ENCODE measurements around the gene MOSMO. TPM values are rescaled to one million over a fixed set of nuclear protein-coding genes. Genes with fewer than 3 reads are reported as not detected.

The MOSMO gene
- total RNA-seq, 1 donor from 2014 or later, result 33.9 TPM

DNA sequence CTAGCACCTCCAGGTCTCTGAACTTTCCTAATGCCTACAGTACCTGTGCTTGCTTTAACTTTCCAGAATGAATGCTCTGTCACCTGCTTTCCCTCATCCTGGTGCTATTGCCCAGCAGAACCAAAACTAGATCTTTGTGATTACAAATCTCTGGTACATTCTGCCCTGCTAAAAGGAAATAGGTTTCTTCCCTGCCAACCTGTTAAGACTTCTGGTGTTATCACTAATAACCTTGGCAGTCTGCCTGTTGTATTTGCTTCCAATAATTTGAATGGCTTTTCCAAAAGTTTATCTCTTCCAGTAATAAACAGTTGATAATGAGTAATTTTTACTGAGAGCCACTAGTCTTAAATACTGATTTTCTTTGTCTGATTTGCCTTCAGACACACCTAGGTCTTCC lies 22.4 kb upstream of the MOSMO start:
- TF ChIP-seq POLR2AphosphoS5 (IDR thresholded peaks at IDR 0.05; ENCODE audit: insufficient read depth in 1 of 2, low read depth in 1 of 2), result no peak
- no peak for TF ChIP-seq POLR2A (IDR thresholded peaks at IDR 0.05)
- TF ChIP-seq, protein P1, sequence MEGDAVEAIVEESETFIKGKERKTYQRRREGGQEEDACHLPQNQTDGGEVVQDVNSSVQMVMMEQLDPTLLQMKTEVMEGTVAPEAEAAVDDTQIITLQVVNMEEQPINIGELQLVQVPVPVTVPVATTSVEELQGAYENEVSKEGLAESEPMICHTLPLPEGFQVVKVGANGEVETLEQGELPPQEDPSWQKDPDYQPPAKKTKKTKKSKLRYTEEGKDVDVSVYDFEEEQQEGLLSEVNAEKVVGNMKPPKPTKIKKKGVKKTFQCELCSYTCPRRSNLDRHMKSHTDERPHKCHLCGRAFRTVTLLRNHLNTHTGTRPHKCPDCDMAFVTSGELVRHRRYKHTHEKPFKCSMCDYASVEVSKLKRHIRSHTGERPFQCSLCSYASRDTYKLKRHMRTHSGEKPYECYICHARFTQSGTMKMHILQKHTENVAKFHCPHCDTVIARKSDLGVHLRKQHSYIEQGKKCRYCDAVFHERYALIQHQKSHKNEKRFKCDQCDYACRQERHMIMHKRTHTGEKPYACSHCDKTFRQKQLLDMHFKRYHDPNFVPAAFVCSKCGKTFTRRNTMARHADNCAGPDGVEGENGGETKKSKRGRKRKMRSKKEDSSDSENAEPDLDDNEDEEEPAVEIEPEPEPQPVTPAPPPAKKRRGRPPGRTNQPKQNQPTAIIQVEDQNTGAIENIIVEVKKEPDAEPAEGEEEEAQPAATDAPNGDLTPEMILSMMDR (IDR thresholded peaks at IDR 0.05), result no peak
- no peaks in the 10 kb centered on the region for H3K27me3 ChIP-seq
- no peak for DNase-seq (ENCODE audit: extremely low spot score in 2 of 2)
- H3K9me3 ChIP-seq, result no peaks in the 10 kb centered on the region
- no peak overlapping the region for H3K4me3 ChIP-seq
- H3K36me3 ChIP-seq, result peaks cover 4 to 40% of the 10 kb centered on the region in 2 donors
- H3K27ac ChIP-seq, result no peak overlapping the region
- peaks cover 18% of the 10 kb centered on the region for H3K4me1 ChIP-seq
- intact Hi-C loops (cut with DNase I), result no loop called here

DNA sequence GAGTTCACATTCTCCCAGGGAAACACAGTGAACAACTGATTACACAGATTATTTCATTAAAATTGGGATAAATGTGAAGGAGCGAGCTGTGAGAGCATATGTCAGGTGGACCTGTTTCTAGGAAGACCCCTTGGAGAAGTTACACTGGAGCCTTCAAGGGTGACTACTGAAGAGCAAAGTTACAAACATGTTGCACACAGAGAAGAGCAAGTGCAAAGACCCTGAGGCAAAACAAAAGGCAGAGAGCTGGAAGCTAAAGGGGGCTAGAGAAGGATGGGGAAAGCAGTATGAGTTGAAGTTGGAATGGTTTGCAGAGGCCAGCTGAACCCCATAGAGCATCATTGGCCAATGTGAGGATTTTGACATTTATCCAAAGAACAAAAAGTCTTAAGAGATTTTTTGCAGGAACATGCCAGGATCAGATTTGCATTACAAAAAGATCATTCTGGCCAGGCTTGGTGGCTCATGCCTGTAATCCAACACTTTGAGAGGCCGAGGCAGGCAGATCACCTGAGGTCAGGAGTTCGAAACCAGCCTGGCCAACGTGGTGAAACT lies 21.1 kb upstream of the MOSMO start:
- intact Hi-C loops (cut with DNase I), result no loop called here
- no peak overlapping the region for H3K4me3 ChIP-seq
- TF ChIP-seq, protein P1 (IDR thresholded peaks at IDR 0.05), result no peak
- no peak for TF ChIP-seq POLR2A (IDR thresholded peaks at IDR 0.05)
- TF ChIP-seq POLR2AphosphoS5 (IDR thresholded peaks at IDR 0.05; ENCODE audit: insufficient read depth in 1 of 2, low read depth in 1 of 2), result no peak
- no peaks in the 10 kb centered on the region for H3K27me3 ChIP-seq
- no peaks in the 10 kb centered on the region for H3K9me3 ChIP-seq
- H3K36me3 ChIP-seq, result peaks cover 0 to 27% of the 10 kb centered on the region in 2 donors
- H3K27ac ChIP-seq, result no peak overlapping the region
- no peak for DNase-seq (ENCODE audit: extremely low spot score in 2 of 2)
- H3K4me1 ChIP-seq, result peaks cover 24% of the 10 kb centered on the region

DNA sequence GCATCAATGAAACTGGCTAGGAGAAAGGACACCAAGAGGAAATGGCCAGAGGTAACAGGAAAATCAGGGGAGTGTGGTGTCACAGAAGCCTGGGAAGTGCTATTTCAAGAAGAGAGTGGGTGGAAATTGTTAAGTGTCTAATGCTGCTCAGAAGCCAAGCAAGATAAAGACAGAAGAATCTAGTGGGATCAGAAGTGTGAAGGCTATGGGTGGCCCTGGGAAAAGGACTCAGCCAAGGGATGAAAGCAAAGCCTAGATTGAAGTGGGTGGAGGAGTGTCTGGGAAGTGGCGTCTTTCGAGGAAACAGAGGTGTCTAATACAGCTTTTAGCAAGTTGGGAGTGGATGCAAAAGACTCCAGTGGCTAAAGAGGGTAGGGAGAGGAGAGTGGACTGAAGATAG lies 20.4 kb upstream of the MOSMO start:
- H3K9me3 ChIP-seq, result no peaks in the 10 kb centered on the region
- no peak for DNase-seq (ENCODE audit: extremely low spot score in 2 of 2)
- intact Hi-C loops (cut with DNase I), result no loop called here
- TF ChIP-seq POLR2AphosphoS5 (IDR thresholded peaks at IDR 0.05; ENCODE audit: insufficient read depth in 1 of 2, low read depth in 1 of 2), result no peak
- TF ChIP-seq, protein P1 (IDR thresholded peaks at IDR 0.05), result no peak
- TF ChIP-seq POLR2A (IDR thresholded peaks at IDR 0.05), result no peak
- no peak overlapping the region for H3K4me3 ChIP-seq
- no peaks in the 10 kb centered on the region for H3K27me3 ChIP-seq
- peaks cover 24% of the 10 kb centered on the region for H3K4me1 ChIP-seq
- no peak overlapping the region for H3K27ac ChIP-seq
- H3K36me3 ChIP-seq, result peaks cover 0 to 20% of the 10 kb centered on the region in 2 donors

DNA sequence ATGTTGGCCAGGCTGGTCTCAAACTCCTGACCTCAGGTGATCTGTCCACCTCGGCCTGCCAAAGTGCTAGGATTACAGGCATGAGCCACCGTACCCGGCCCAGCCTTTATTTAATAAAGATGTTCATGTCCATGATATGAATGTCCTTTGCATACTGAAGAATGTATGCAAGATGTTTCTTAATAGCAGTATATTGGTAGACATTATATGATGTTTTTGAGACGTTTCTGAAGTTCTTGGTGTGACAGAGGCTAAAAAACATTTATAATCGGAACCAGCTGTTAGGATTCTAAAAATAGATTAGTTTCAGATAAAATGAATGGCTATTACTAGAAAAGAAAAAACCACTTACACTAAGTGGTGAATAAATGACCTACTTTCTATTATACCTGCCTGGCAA lies 18.8 kb upstream of the MOSMO start:
- Histone ChIP-seq H3K27ac (no peak overlapping the region), H3K27me3 (no peaks in the 10 kb centered on the region), H3K4me1 (peaks cover 24% of the 10 kb centered on the region), H3K36me3 (peaks cover 0 to 8% of the 10 kb centered on the region in 2 donors), H3K4me3 (no peak overlapping the region), H3K9me3 (no peaks in the 10 kb centered on the region)
- intact Hi-C loops (cut with DNase I), result no loop called here
- TF ChIP-seq, protein P1 (IDR thresholded peaks at IDR 0.05), result no peak
- no peak for DNase-seq (ENCODE audit: extremely low spot score in 2 of 2)

DNA sequence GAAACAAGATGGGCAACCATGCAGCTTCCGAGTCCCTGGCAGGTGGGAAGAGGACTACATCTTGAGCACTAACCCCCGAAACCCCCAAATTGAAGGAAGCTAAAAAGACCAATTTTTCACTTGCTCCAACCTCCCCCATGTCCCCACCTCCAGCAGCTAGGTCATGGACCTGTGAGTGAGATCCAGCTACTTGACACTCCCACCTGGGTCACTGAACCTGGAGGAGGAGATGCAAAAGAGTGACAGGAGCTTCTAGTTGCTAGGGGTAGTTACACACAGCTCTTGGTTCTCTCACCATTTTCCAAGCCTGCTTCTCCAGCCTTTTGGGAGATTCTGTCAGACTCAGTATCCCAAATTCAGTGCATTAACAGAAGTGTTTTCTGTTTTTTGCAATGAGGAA lies 18.2 kb upstream of the MOSMO start:
- no peaks in the 10 kb centered on the region for H3K27me3 ChIP-seq
- intact Hi-C loops (cut with DNase I), result no loop called here
- H3K9me3 ChIP-seq, result no peaks in the 10 kb centered on the region
- no peak for DNase-seq (ENCODE audit: extremely low spot score in 2 of 2)
- H3K4me1 ChIP-seq, result peaks cover 24% of the 10 kb centered on the region
- no peak overlapping the region for H3K27ac ChIP-seq
- TF ChIP-seq POLR2AphosphoS5 (IDR thresholded peaks at IDR 0.05; ENCODE audit: insufficient read depth in 1 of 2, low read depth in 1 of 2), result no peak
- TF ChIP-seq, protein P1 (IDR thresholded peaks at IDR 0.05), result no peak
- no peak for TF ChIP-seq POLR2A (IDR thresholded peaks at IDR 0.05)
- H3K36me3 ChIP-seq, result peaks cover 0 to 2% of the 10 kb centered on the region in 2 donors
- H3K4me3 ChIP-seq, result no peak overlapping the region

Measured in vagina (tissue), 2 donors.